Neural progenitor cell (in vitro differentiated cells): ENCODE measurements around the gene TECTB.

Source experiments
- CTCF ChIP-seq: fragments of 200-600 bp; sonication (generic); IDR thresholded peaks from 2 replicates; pipeline ENCODE4 v1.5.1; 2017; ENCODE audit warnings: antibody characterized with exemption, mild to moderate bottlenecking
- EZH2 ChIP-seq: fragments of 200-600 bp; sonication (generic); IDR thresholded peaks from 2 replicates; pipeline ENCODE4 v1.6.1; 2017; ENCODE audit warnings: antibody characterized with exemption, mild to moderate bottlenecking, moderate library complexity
- EZH2phosphoT487 ChIP-seq: fragments of 200-600 bp; sonication (generic); IDR thresholded peaks from 2 replicates; pipeline ENCODE4 v1.6.1; 2017; ENCODE audit warnings: antibody characterized with exemption

DNA sequence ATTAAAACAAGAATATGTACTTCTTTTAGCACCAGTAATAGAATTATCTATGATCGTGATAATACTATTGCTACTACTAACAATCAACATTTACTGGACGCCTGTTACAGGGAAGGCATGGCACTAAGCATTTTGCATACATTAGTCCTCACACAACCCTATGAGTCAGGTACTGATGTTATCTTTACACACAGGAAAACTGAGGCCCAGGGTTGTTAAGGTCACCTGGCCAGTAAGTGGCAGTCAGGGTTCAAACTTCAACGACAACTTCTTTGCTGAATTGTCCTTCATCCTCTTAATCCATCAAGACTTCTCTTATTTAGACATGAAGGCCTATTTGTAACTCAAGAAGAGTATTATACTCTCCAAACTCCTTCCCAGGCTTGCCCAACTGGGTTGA lies 48.8 kb downstream of the TECTB start:
- TF ChIP-seq EZH2phosphoT487 (no peak), CTCF (no peak), EZH2 (no peak)
